ENCODE measurements around the gene SHD.

Gene SHD

GRCh38 chr19:4266253-4267000 is 12.6 kb upstream of the SHD start:
- Histone ChIP-seq H3K4me3 (IDR thresholded peaks at IDR 0.05; ENCODE audit: insufficient read depth, low read depth, low read length) (no peak overlapping the region), H2AFZ (ENCODE audit: low read depth) (no peak overlapping the region), H3K9ac (no peak overlapping the region), H3K27me3 (ENCODE audit: insufficient read depth, low read depth) (no peaks in the 10 kb centered on the region), H3K27ac (no peak overlapping the region), H3K4me1 (ENCODE audit: low read depth, poor library complexity, severe bottlenecking) (no peaks in the 10 kb centered on the region), H3K4me2 (no peak overlapping the region), H3K79me2 (ENCODE audit: insufficient read depth, low read depth) (no peaks in the 10 kb centered on the region), H3K36me3 (ENCODE audit: insufficient read depth) (no peaks in the 10 kb centered on the region), H4K20me1 (ENCODE audit: insufficient read depth) (no peaks in the 10 kb centered on the region)
- TF ChIP-seq CTCF (conservative IDR thresholded peaks at IDR 0.05; ENCODE audit: low read depth, low read length) = no peak

- no peaks in the 10 kb centered on the region for H4K20me1 ChIP-seq (ENCODE audit: insufficient read depth)
- no peak overlapping the region for H2AFZ ChIP-seq (ENCODE audit: low read depth)
- H3K79me2 ChIP-seq (ENCODE audit: insufficient read depth, low read depth) = no peaks in the 10 kb centered on the region
- H3K36me3 ChIP-seq (ENCODE audit: insufficient read depth) = no peaks in the 10 kb centered on the region
- no peak overlapping the region for H3K4me3 ChIP-seq (IDR thresholded peaks at IDR 0.05; ENCODE audit: insufficient read depth, low read depth, low read length)
- H3K4me2 ChIP-seq = no peak overlapping the region
- no peak overlapping the region for H3K27ac ChIP-seq
- no peaks in the 10 kb centered on the region for H3K27me3 ChIP-seq (ENCODE audit: insufficient read depth, low read depth)
- H3K4me1 ChIP-seq (ENCODE audit: low read depth, poor library complexity, severe bottlenecking) = no peaks in the 10 kb centered on the region
- peak; percentile 40 for TF ChIP-seq CTCF (conservative IDR thresholded peaks at IDR 0.05; ENCODE audit: low read depth, low read length)
- no peak overlapping the region for H3K9ac ChIP-seq
Observed at GRCh38 chr19:4267101-4267900, 11.8 kb upstream of the SHD start.

- Histone ChIP-seq H4K20me1 (ENCODE audit: insufficient read depth) (no peaks in the 10 kb centered on the region), H3K79me2 (ENCODE audit: insufficient read depth, low read depth) (no peaks in the 10 kb centered on the region), H3K9ac (no peak overlapping the region), H3K4me2 (no peak overlapping the region), H3K4me3 (IDR thresholded peaks at IDR 0.05; ENCODE audit: insufficient read depth, low read depth, low read length) (no peak overlapping the region), H2AFZ (ENCODE audit: low read depth) (no peak overlapping the region), H3K36me3 (ENCODE audit: insufficient read depth) (no peaks in the 10 kb centered on the region), H3K27me3 (ENCODE audit: insufficient read depth, low read depth) (no peaks in the 10 kb centered on the region), H3K27ac (no peak overlapping the region), H3K4me1 (ENCODE audit: low read depth, poor library complexity, severe bottlenecking) (no peaks in the 10 kb centered on the region)
- no peak for TF ChIP-seq CTCF (conservative IDR thresholded peaks at IDR 0.05; ENCODE audit: low read depth, low read length)
Observed at GRCh38 chr19:4267901-4268815, 10.9 kb upstream of the SHD start.

GRCh38 chr19:4268816-4269430 is 10.1 kb upstream of the SHD start:
- H3K4me2 ChIP-seq = no peak overlapping the region
- H3K79me2 ChIP-seq (ENCODE audit: insufficient read depth, low read depth) = no peaks in the 10 kb centered on the region
- H4K20me1 ChIP-seq (ENCODE audit: insufficient read depth) = no peaks in the 10 kb centered on the region
- H3K36me3 ChIP-seq (ENCODE audit: insufficient read depth) = no peaks in the 10 kb centered on the region
- no peak for TF ChIP-seq CTCF (conservative IDR thresholded peaks at IDR 0.05; ENCODE audit: low read depth, low read length)
- no peak overlapping the region for H3K4me3 ChIP-seq (IDR thresholded peaks at IDR 0.05; ENCODE audit: insufficient read depth, low read depth, low read length)
- H2AFZ ChIP-seq (ENCODE audit: low read depth) = no peak overlapping the region
- H3K27ac ChIP-seq = no peak overlapping the region
- H3K27me3 ChIP-seq (ENCODE audit: insufficient read depth, low read depth) = no peaks in the 10 kb centered on the region
- H3K9ac ChIP-seq = no peak overlapping the region
- H3K4me1 ChIP-seq (ENCODE audit: low read depth, poor library complexity, severe bottlenecking) = no peaks in the 10 kb centered on the region

All from KMS-11 (cell line).